ENCODE results near the gene DCLK2.
A peak's percentile ranks its signal among the peaks of the same experiment; 100 is the strongest.

Gene DCLK2

GRCh38 chr4:150299816-150300215 lies 221.6 kb downstream of the DCLK2 start:
- TF ChIP-seq GATA1 (IDR thresholded peaks at IDR 0.05; ENCODE audit: low read depth, low read length): no peak
- TF ChIP-seq POLR2A (IDR thresholded peaks at IDR 0.05; ENCODE audit: low read length): no peak
- no peak for DNase-seq

DNA sequence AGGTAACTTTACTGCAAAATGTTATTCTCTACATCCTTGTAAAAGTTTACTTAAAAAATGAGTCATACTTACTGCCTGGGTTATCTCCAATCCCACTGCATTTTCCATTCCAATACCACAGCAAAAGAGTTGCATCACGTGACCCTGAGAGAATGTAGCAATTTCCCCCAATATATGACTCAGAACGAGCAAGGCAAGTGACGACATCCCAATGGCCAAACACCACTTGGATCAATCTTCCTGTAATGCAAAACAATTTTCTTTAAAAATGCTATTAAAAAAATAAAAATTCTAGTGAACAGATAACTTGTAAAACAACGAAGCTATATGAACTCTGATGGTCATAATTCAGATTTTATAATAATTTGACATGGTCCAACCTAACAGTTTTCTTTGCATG lies 224.3 kb downstream of the DCLK2 start:
- peak; percentile 10 to 69 for DNase-seq
- TF ChIP-seq GATA1 (IDR thresholded peaks at IDR 0.05; ENCODE audit: low read depth, low read length) (no peak), POLR2A (IDR thresholded peaks at IDR 0.05; ENCODE audit: low read length) (no peak)

- no peak for DNase-seq
- TF ChIP-seq POLR2A (IDR thresholded peaks at IDR 0.05; ENCODE audit: low read length): no peak
- TF ChIP-seq GATA1 (IDR thresholded peaks at IDR 0.05; ENCODE audit: low read depth, low read length): no peak
Observed at GRCh38 chr4:150305995-150306394, 227.8 kb downstream of the DCLK2 start.

GRCh38 chr4:150306719-150307118 lies 228.5 kb downstream of the DCLK2 start:
- TF ChIP-seq GATA1 (IDR thresholded peaks at IDR 0.05; ENCODE audit: low read depth, low read length) (no peak), POLR2A (IDR thresholded peaks at IDR 0.05; ENCODE audit: low read length) (no peak)
- no peak for DNase-seq

Data from erythroblast (primary cell).